Measurements from ENCODE around the gene CDC20B.
"Not testable (repeated sequence)": the region's sequence is repeated elsewhere in the genome, so short reads cannot be mapped to it uniquely, and the experiment has no call there.

The CDC20B gene

DNA sequence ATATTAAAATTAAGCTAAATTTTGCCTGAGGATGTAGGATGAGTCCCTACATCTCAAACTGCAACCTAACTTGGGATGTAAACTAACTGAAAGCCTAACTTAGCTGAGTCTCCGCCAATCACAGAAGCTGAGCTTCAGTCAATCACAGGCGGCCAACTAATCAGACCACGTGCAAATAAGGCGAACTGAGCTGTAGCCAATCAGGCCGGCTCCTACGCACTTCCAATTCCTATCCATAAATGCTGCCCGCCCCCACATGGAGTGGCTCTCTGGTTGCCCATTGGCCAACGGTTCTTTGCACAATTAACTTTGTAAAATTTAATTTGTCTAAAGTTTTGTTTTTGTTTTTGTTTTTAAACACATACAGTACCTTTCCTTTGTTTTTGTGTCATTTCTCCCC is 26.9 kb downstream of the CDC20B start:
- Mint-ChIP-seq H3K27ac (no peak overlapping the region), H3K36me3 (no peaks in the 10 kb centered on the region), H3K27me3 (peaks cover 10 to 15% of the 10 kb centered on the region in 2 donors), H3K4me3 (no peak overlapping the region), H3K9me3 (no peaks in the 10 kb centered on the region), H3K4me1 (peaks cover 2 to 4% of the 10 kb centered on the region in 2 donors)
- DNase-seq (no peak), ATAC-seq (replicated peaks) (no peak)

DNA sequence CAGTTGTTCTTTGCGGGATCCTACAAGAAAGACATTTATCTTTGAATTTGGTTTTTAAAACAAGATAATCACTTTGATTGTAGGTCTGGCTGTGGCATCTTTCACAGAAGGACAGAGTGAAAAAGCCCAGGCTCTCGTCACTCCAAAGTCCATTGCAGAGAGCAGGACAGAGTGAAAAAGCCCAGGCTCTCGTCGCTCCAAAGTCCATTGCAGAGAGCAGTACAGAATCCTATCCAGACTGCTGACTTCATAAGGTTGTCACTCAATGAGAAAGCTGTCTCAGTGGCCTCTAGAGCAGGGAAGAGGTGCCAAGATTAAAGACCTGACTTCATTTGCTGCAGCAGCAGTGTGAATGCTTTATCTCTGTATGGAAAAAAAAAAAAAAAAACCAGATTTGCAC is 29.4 kb downstream of the CDC20B start:
- H3K4me1 Mint-ChIP-seq = peaks cover 2 to 4% of the 10 kb centered on the region in 2 donors
- no peaks in the 10 kb centered on the region for H3K36me3 Mint-ChIP-seq
- H3K4me3 Mint-ChIP-seq = no peak overlapping the region
- peaks cover 10 to 12% of the 10 kb centered on the region in 2 donors for H3K27me3 Mint-ChIP-seq
- ATAC-seq (replicated peaks) (no peak), DNase-seq (no peak)
- H3K27ac Mint-ChIP-seq = no peak overlapping the region
- no peaks in the 10 kb centered on the region for H3K9me3 Mint-ChIP-seq

DNA sequence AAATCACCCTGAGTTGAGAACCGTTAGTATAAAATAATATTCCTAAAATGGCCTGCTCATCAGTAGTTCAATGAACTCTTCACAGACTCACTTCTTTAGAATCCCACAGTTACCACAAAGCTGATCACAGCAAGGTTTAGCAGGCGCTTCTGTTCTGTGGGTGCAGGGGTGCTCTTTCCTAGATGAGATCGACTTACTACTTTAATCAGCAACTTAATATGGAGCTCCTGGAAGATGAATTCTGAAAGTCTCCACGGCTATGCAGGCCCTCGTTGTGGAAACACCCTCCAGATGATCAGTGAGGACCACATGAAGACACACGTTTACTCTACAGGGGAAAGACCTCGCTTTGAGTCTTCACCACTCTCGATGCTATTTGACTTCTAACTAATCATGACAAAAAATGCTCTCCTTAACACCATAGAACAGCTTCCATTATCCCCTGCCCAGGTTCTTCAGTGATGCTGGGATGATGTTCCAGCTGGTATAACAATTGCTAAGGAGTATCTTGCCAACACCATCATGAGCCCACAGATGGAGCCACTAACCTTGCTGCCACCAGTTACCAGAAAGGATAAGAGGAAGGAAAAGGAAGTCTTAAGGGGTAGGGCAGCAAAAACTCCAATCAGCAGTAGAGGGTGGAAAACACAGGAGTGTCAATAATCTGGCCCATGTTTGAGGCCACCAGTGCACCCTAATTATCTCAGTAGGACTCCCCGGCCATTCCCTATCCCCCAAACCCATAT is 30.9 kb downstream of the CDC20B start:
- H3K4me3 Mint-ChIP-seq = no peak overlapping the region
- peaks cover 10 to 12% of the 10 kb centered on the region in 2 donors for H3K27me3 Mint-ChIP-seq
- H3K4me1 Mint-ChIP-seq = peaks cover 2 to 4% of the 10 kb centered on the region in 2 donors
- H3K36me3 Mint-ChIP-seq = no peaks in the 10 kb centered on the region
- DNase-seq (no peak), ATAC-seq (replicated peaks) (no peak)
- H3K27ac Mint-ChIP-seq = no peak overlapping the region
- H3K9me3 Mint-ChIP-seq = no peaks in the 10 kb centered on the region

DNA sequence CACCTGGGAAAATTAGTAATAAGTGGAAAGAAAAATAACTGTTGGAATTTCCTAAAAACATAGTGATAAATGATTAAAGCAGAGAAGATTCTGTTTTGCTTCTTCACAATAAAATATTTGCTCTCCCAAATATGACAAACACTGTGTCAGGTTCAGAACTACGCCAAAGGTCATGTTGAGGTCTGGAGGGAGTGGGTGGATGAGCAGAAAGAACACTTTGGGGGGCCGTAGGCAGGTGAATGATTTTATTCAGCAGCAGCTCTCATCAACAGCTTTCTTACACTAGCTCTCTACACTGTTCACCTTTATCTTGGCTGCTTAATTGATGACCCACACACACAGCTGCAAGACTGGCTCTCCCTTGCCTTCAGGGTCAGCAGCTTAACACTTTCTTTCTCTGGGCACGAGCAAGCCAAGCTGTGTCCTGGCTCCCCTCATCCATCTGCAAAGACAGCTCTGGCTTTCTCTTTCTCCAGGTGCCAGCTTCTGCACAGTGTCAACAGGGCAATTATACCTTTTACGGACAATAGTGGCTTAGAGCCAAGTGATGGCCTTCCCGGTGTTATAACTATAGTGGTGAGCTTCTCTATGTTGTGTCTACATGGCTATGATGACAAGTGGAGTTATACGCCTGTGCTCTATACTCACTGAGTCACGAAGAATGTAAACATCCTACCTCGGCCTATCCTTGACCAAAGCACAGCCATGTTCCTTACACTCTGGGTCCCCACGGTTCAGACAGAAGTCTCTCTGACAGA is 31.9 kb downstream of the CDC20B start:
- H3K27me3 Mint-ChIP-seq = peaks cover 5 to 12% of the 10 kb centered on the region in 2 donors
- no peaks in the 10 kb centered on the region for H3K36me3 Mint-ChIP-seq
- no peaks in the 10 kb centered on the region for H3K4me1 Mint-ChIP-seq
- no peak overlapping the region for H3K4me3 Mint-ChIP-seq
- DNase-seq = no peak
- H3K27ac Mint-ChIP-seq = no peak overlapping the region
- no peaks in the 10 kb centered on the region for H3K9me3 Mint-ChIP-seq
- ATAC-seq (replicated peaks) = no peak

DNA sequence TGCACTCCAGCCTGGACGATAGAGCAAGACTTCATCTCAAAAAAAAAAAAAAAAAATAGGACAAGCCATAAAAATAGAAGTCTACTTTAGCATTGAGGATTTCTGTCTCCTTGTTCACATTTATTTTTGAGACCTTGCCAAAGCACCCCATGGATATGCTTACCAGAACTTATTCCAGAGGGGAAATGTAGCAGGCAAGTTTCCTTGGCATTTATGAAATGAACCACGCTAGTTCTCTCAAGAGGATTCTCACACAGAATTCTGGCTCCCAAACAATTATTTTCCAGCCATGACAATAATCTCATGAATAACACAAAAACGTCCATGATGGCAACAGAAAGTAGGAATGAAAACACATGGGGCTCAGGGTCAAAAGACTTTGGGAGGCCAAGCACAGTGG is 36.5 kb downstream of the CDC20B start:
- Mint-ChIP-seq H3K4me1 (peaks cover 0 to 2% of the 10 kb centered on the region in 2 donors), H3K9me3 (peaks cover 0 to under 1% of the 10 kb centered on the region in 2 donors), H3K4me3 (no peak overlapping the region), H3K36me3 (no peaks in the 10 kb centered on the region), H3K27me3 (peaks cover 0 to 5% of the 10 kb centered on the region in 2 donors), H3K27ac (no peak overlapping the region)
- no peak for ATAC-seq (replicated peaks)
- no peak for DNase-seq

DNA sequence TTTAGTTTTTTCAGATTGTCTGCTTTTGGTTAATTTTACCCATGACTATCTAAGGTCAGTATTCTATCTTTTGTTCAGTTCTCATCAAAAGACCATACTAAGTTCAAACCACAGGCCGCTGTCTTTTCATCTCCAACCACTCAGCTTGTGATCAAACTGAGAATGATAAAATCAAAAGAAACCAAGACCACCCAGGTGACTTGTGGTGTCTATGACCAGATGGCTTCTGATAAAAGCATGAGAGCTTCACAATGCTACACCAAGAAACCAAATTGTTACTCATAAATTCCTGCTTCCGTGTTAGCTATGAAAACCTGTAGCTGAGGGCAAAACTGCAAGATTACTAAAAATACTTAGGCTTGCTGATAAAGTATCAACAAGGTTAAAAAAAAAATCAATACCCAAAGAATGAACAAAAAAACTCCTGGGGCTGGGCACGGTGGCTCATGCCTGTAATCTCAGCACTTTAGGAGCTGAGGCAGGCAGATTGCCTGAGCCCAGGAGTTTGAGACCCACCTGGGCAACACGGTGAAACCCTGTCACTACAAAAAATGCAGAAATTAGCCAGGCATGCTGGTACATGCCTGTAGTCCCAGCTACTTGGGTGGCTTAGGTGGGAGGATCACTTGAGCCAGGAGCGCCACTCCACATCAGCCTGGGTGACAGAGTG is 38.8 kb downstream of the CDC20B start:
- H3K9me3 Mint-ChIP-seq = peaks cover 8 to 10% of the 10 kb centered on the region in 2 donors
- peaks cover 0 to 4% of the 10 kb centered on the region in 2 donors for H3K36me3 Mint-ChIP-seq
- H3K27me3 Mint-ChIP-seq = no peaks in the 10 kb centered on the region
- no peak overlapping the region for H3K27ac Mint-ChIP-seq
- DNase-seq = no peak
- no peak overlapping the region for H3K4me3 Mint-ChIP-seq
- H3K4me1 Mint-ChIP-seq = peaks cover 0 to 2% of the 10 kb centered on the region in 2 donors
- no peak for ATAC-seq (replicated peaks)

DNA sequence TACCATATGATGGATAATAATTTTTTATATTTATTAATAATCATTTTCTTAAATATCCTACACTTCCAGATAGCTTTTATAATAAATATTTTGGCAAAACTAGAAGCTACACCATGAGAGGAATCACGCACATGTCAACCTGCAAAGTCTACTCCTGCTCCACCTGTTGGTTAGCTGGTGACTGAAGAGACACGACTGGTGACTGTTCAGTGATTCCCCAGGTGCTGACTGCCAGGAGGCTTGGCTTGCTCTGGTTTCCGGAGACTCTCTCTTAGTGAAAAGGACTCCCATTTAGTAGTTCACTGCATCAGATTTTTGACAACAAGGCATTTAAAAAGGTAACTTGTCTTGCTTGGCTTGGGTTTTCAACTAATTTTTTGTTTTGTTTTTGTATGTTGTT is 49.6 kb downstream of the CDC20B start:
- Mint-ChIP-seq H3K4me3 (no peak overlapping the region), H3K27ac (no peak overlapping the region), H3K9me3 (no peaks in the 10 kb centered on the region), H3K36me3 (no peaks in the 10 kb centered on the region), H3K4me1 (no peaks in the 10 kb centered on the region), H3K27me3 (peaks cover 0 to 14% of the 10 kb centered on the region in 2 donors)
- DNase-seq = no peak
- no peak for ATAC-seq (replicated peaks)

DNA sequence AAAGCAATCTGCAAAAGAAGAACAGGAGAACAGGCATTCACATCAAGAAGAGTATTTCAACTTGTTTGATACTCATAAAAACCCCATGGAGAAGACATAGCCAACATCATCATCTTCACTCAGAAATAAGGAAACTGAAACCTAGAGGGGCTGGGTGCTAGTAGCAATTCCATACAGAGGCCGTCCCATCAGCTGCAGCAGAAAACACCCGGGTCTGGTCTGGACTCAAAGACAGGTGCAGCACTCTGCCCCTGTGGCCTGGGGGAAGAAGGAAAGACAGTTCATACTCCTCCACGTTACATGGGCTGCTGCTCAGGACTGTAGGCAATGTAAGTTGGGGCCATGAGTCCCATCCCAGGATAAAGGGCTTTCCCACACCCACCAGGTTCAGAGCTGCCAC is 58.9 kb downstream of the CDC20B start:
- Mint-ChIP-seq H3K4me3 (no peak overlapping the region), H3K27ac (no peak overlapping the region), H3K9me3 (no peaks in the 10 kb centered on the region), H3K4me1 (no peaks in the 10 kb centered on the region), H3K27me3 (peaks cover 0 to 4% of the 10 kb centered on the region in 2 donors), H3K36me3 (no peaks in the 10 kb centered on the region)
- ATAC-seq (replicated peaks) = no peak
- no peak for DNase-seq

DNA sequence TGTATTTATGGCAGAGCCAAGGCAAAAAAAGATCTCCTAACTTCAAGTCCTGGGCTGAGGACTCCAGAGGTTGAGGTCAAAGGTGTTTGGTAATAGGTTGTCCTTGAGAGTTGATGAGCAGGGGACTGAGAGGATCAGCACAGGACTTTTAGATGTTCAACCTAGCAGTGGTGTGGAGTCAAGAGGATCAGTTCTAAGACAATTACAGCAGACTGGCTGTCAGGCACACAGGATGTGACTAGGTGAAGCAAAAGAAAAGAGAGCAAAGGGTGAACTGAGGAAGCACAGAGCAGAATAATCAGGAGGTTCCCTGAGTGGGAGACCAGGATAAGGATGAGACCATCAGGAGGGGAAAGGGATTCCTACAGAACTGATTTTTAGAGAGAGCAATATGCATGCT is 59.6 kb downstream of the CDC20B start:
- DNase-seq = no peak
- H3K36me3 Mint-ChIP-seq = no peaks in the 10 kb centered on the region
- no peak for ATAC-seq (replicated peaks)
- H3K27me3 Mint-ChIP-seq = peaks cover 0 to 4% of the 10 kb centered on the region in 2 donors
- H3K27ac Mint-ChIP-seq = no peak overlapping the region
- no peaks in the 10 kb centered on the region for H3K9me3 Mint-ChIP-seq
- no peaks in the 10 kb centered on the region for H3K4me1 Mint-ChIP-seq
- no peak overlapping the region for H3K4me3 Mint-ChIP-seq

DNA sequence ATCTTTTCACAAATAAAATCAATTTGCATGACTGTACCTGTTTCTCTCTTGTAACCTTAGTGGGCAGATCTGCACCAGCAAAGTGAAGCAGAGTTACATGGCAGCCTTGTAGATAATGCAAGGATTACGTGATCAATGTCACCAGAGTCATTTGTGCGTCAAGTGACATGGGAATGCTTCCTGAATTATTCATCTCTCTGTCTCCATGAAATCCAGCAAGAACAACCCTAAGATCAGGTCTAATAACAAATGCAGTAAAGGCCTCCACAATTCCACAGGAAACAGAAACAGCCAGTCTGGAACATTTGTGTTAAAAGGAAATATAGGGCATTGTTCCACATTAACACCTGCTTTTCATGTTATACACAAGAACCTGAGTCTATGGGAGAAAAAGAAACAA is 62.8 kb downstream of the CDC20B start:
- ATAC-seq (replicated peaks) (no peak), DNase-seq (no peak)
- Mint-ChIP-seq H3K36me3 (no peaks in the 10 kb centered on the region), H3K4me3 (no peak overlapping the region), H3K4me1 (no peaks in the 10 kb centered on the region), H3K27me3 (peaks cover 0 to 4% of the 10 kb centered on the region in 2 donors), H3K9me3 (no peaks in the 10 kb centered on the region), H3K27ac (no peak overlapping the region)

DNA sequence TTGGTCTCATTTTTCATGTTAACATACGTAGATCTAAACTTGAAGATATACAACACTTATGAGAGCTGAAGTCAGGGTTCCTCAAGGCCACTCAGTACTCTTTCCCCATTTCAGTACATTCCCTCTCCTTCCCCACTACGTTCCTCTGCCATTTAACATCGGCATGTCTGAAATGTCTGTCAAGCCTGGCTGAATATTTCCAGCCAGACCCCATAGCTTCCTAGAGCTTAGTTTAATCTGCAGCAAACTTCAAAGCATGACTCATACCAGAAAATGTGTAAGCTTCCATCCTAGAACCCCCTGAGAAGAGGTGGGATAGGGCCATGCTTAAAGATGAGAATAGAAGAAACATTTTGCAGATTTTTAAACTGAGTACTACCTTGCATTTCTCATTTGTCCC is 64.3 kb downstream of the CDC20B start:
- Mint-ChIP-seq H3K36me3 (no peaks in the 10 kb centered on the region), H3K9me3 (no peaks in the 10 kb centered on the region), H3K27me3 (peaks cover 0 to 14% of the 10 kb centered on the region in 2 donors), H3K27ac (no peak overlapping the region), H3K4me1 (no peaks in the 10 kb centered on the region), H3K4me3 (no peak overlapping the region)
- ATAC-seq (replicated peaks) = no peak
- DNase-seq = no peak

DNA sequence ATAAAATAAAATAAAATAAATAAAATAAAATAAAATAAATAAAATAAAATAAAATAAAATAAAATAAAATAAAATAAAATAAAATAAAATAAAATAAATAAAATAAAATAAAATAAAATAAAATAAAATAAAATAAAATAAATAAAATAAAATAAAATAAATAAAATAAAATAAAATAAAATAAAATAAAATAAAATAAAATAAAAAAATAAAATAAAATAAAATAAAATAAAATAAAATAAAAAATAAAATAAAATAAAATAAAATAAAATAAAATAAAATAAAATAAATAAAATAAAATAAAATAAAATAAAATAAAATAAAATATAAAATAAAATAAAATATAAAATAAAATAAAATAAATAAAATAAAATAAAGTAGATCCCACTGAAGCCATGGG is 67.0 kb downstream of the CDC20B start:
- H3K27ac Mint-ChIP-seq; ATAC-seq (replicated peaks); H3K4me3 Mint-ChIP-seq; H3K36me3 Mint-ChIP-seq; H3K9me3 Mint-ChIP-seq; DNase-seq: not testable (repeated sequence)
- Mint-ChIP-seq H3K4me1 (peaks cover 4 to 10% of the 10 kb centered on the region in 2 donors), H3K27me3 (peaks cover 0 to 12% of the 10 kb centered on the region in 2 donors)

DNA sequence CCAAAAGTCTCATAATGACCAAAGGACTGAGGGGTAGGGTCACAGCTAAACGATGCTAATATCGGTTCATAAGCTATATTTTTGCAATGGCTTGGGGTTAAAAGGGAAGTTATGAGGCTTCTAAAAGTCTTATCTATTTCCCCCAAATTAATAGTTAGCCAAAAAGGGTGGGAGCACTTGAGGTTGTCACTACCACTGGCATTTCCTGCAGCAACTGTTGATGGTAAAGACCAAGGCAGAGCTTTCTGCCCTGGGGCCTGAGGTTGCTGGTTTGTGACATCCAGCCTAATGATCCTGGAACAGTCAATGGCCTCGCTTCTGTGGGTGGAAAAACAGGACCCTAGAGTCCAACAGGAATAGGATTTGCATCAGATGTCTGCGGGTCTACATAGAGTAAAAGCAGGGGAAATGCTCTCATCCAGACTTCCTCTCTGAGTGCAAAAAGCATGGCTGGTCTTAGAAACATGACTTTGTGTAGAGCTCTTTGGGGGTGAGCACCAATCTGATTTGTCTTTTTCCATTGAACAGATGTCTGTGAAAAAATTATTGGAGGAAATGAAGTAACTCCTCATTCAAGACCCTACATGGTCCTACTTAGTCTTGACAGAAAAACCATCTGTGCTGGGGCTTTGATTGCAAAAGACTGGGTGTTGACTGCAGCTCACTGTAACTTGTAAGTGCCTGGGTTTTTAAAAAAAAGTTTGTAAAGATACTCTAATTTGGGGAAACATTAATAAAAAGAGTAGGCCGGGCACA is 67.9 kb downstream of the CDC20B start:
- no peaks in the 10 kb centered on the region for H3K36me3 Mint-ChIP-seq
- no peak for ATAC-seq (replicated peaks)
- H3K4me1 Mint-ChIP-seq = peaks cover 4 to 10% of the 10 kb centered on the region in 2 donors
- no peak overlapping the region for H3K27ac Mint-ChIP-seq
- H3K9me3 Mint-ChIP-seq = peaks cover 0 to 5% of the 10 kb centered on the region in 2 donors
- no peak overlapping the region for H3K4me3 Mint-ChIP-seq
- H3K27me3 Mint-ChIP-seq = peaks cover 0 to 12% of the 10 kb centered on the region in 2 donors
- no peak for DNase-seq

All from stimulated activated naive B cell treated with anti-CD40 and anti-IgM and Interleukin-4, amounts not matched to agents 10 μg/mL and 1 μg/mL and 100 μg/mL, for 72 hours (primary cell).